Fibroblast of lung (primary cell): ENCODE measurements around the gene ATL1. TPM values are rescaled to one million over a fixed set of nuclear protein-coding genes. Genes with fewer than 3 reads are reported as not detected.
A peak's percentile ranks its signal among the peaks of the same experiment; 100 is the strongest.

Source experiments
- DNase-seq, 2 donors: peaks; one replicate each; pipeline versions ENCODE4 v3.0.0 to v3.0.0-alpha.2; 2010; ENCODE audit warnings: low read depth in 2 of 2
- H2AFZ ChIP-seq: 2 replicates; pipeline ENCODE4 v1.5.1; 2012; ENCODE audit warnings: low read length, control low read depth, inconsistent platforms
- H3K27ac ChIP-seq: 2 replicates; pipeline ENCODE4 v1.5.1; 2011; ENCODE audit warnings: low read length, control low read depth; ENCODE audit not compliant: insufficient read depth
- H3K27me3 ChIP-seq: 2 replicates; pipeline ENCODE4 v1.5.1; 2011; ENCODE audit warnings: mild to moderate bottlenecking, low read length; ENCODE audit not compliant: control insufficient read depth, insufficient read depth
- H3K36me3 ChIP-seq: 2 replicates; pipeline ENCODE4 v1.5.1; 2011; ENCODE audit warnings: low read length; ENCODE audit not compliant: control insufficient read depth, insufficient read depth
- H3K4me1 ChIP-seq: 2 replicates; pipeline ENCODE4 v1.5.1; 2011; ENCODE audit warnings: low read length; ENCODE audit not compliant: control insufficient read depth, insufficient read depth; ENCODE audit errors: extremely low read depth
- H3K4me2 ChIP-seq: 2 replicates; pipeline ENCODE4 v1.5.1; 2011; ENCODE audit warnings: low read length, control low read depth; ENCODE audit not compliant: insufficient read depth; ENCODE audit errors: extremely low read depth
- H3K4me3 ChIP-seq, 4 experiments: fragments of 200-600 bp in 1 of 4; sonication (generic) in 1 of 4; replicated peaks in 1 of 4; 2 replicates each; pipeline ENCODE4 v1.5.1; 2011 to 2016; ENCODE audit warnings: low read length in 4 of 4, low read depth in 3 of 4, mild to moderate bottlenecking in 3 of 4, control low read depth in 2 of 4, inconsistent platforms in 1 of 4, mixed read lengths in 1 of 4; ENCODE audit not compliant: insufficient read depth in 1 of 4; ENCODE audit errors: control extremely low read depth in 1 of 4
- H3K79me2 ChIP-seq: 2 replicates; pipeline ENCODE4 v1.5.1; 2012; ENCODE audit warnings: mild to moderate bottlenecking, low read length, inconsistent platforms; ENCODE audit not compliant: control insufficient read depth, insufficient read depth
- H3K9ac ChIP-seq: 2 replicates; pipeline ENCODE4 v1.5.1; 2011; ENCODE audit warnings: mild to moderate bottlenecking, low read length, control low read depth; ENCODE audit not compliant: insufficient read depth
- H3K9me3 ChIP-seq: 2 replicates; pipeline ENCODE4 v1.5.1; 2012; ENCODE audit warnings: low read depth, low read length; ENCODE audit not compliant: control insufficient read depth, insufficient read depth
- H4K20me1 ChIP-seq: 2 replicates; pipeline ENCODE4 v1.5.1; 2011; ENCODE audit warnings: low read length; ENCODE audit not compliant: control insufficient read depth, insufficient read depth; ENCODE audit errors: extremely low read depth
- CTCF ChIP-seq, 2 donors: IDR thresholded peaks in 1 of 2; conservative IDR thresholded peaks in 1 of 2; 1 replicate in 1 of 2; 2 replicates in 1 of 2; pipeline ENCODE4 v1.5.1; 2011 to 2012; ENCODE audit warnings: low read length in 2 of 2, control low read depth in 1 of 2, inconsistent platforms in 1 of 2, low read depth in 1 of 2, mild to moderate bottlenecking in 1 of 2
- EZH2 ChIP-seq: IDR thresholded peaks from 2 replicates; pipeline ENCODE4 v1.5.1; 2012; ENCODE audit warnings: low read length, control low read depth, mild to moderate bottlenecking; ENCODE audit errors: missing control alignments
- polyA plus RNA-seq, 2 donors: library from polyadenylated mRNA; depleted of rRNA in 1 of 2; stranded (reverse) in 1 of 2; unstranded in 1 of 2; fragments of >200 nt; gene quantifications; 2 replicates each; pipeline ENCODE4 v1.2.1, GENCODE V29; 2011 to 2012; ENCODE audit warnings: missing spikeins in 1 of 2
- total RNA-seq: library from RNA; depleted of rRNA; stranded (reverse); fragments of >200 nt; gene quantifications from 2 replicates; pipeline ENCODE4 v1.2.1, GENCODE V29; 2014

The ATL1 gene
- total and polyA plus RNA-seq, 2 donors (not counting 1 experiment from before 2014, with no cell fraction given) = 14.9 to 16.2 TPM

DNA sequence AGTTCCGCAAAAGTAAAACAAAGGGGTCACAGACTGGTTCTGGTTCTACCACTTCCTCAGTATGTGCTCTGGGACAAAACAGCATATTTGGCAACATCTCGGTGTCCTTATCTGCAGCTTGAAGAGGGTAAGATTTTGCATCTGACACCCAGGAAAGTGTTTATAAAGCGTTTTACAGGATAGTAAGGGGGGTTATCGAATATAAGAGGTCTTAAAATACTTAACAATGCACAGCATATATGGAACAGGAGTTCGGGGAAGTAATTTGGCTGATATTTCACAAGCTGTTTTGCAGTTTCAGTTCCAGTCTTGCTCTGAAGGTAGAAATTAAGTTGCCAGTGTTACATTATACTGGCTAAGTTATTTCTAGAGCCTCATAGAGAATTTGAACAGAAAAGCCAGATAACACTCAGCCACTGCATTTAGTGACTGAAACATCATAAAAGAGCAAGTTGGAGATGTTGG, 26.7 kb upstream of the ATL1 start:
- Histone ChIP-seq H3K27ac (no peak overlapping the region), H3K79me2 (peaks cover 39% of the 10 kb centered on the region), H2AFZ (no peak overlapping the region), H3K4me1 (peaks cover 17% of the 10 kb centered on the region), H3K9me3 (no peaks in the 10 kb centered on the region), H3K27me3 (no peaks in the 10 kb centered on the region), H3K4me3 (peak overlapping the region in 2 of 4 experiments; percentile 55 to 90), H3K4me2 (peak overlapping the region; percentile 98), H3K36me3 (no peaks in the 10 kb centered on the region), H4K20me1 (no peaks in the 10 kb centered on the region), H3K9ac (no peak overlapping the region)
- no peak for TF ChIP-seq CTCF (conservative IDR thresholded peaks at IDR 0.05 in 1 of 2, IDR thresholded peaks at IDR 0.05 in 1 of 2; ENCODE audit: low read depth in 1 of 2, low read length in 2 of 2)
- no peak for DNase-seq

DNA sequence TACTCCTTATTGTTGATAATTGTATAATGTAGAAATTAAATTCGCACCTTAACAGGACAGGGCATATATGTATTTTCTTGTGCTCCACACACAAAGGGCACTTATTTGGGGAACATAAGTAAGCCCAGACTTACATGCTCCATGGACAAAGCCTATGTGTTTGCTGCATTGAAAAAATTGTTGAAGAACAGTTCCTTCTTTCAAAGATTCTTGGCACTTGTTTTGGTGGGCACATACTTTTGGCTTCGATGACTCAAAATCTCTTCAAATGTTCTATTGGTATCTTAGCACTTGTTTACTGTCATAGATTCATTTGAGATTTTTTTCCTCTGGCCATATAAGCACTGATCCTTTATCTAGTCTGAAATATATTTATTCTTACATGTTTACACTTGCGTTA, 26.1 kb upstream of the ATL1 start:
- Histone ChIP-seq H3K4me2 (no peak overlapping the region), H3K79me2 (peaks cover 34% of the 10 kb centered on the region)
- TF ChIP-seq EZH2 = no peak
- no peak for TF ChIP-seq CTCF (conservative IDR thresholded peaks at IDR 0.05 in 1 of 2, IDR thresholded peaks at IDR 0.05 in 1 of 2; ENCODE audit: low read depth in 1 of 2, low read length in 2 of 2)

DNA sequence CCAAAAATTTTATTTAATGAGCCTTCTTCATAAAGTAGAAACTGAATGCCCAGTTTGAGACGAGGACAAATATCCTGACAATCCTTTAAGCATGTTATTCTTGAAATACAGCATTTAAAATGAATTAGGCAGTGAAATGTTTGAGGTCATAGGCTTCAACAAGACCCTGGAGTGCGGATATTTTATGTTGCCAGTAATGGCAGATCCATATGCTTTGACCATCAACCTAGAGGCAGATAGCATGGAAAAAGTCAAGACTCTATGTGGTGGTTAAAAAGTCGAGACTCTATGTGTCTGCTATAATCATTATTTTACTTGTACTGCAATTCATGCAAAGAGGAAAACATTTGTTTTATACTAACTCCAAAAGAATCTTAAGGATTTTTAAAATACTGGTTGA, 25.5 kb upstream of the ATL1 start:
- peaks cover 11% of the 10 kb centered on the region for H3K4me1 ChIP-seq
- H3K4me2 ChIP-seq = no peak overlapping the region
- H2AFZ ChIP-seq = no peak overlapping the region
- no peak overlapping the region for H3K4me3 ChIP-seq
- no peaks in the 10 kb centered on the region for H3K36me3 ChIP-seq
- no peaks in the 10 kb centered on the region for H3K27me3 ChIP-seq
- peaks cover 28% of the 10 kb centered on the region for H3K79me2 ChIP-seq
- TF ChIP-seq CTCF (conservative IDR thresholded peaks at IDR 0.05 in 1 of 2, IDR thresholded peaks at IDR 0.05 in 1 of 2; ENCODE audit: low read depth in 1 of 2, low read length in 2 of 2) (no peak), EZH2 (no peak)
- no peaks in the 10 kb centered on the region for H3K9me3 ChIP-seq
- H4K20me1 ChIP-seq = no peaks in the 10 kb centered on the region
- H3K9ac ChIP-seq = no peak overlapping the region
- no peak overlapping the region for H3K27ac ChIP-seq
- no peak for DNase-seq

More for the DNA sequence above, 26.1 kb upstream of the ATL1 start:
- Histone ChIP-seq H2AFZ (no peak overlapping the region), H3K27ac (no peak overlapping the region), H4K20me1 (no peaks in the 10 kb centered on the region), H3K4me1 (peaks cover 14% of the 10 kb centered on the region), H3K9me3 (no peaks in the 10 kb centered on the region), H3K36me3 (no peaks in the 10 kb centered on the region), H3K27me3 (no peaks in the 10 kb centered on the region), H3K9ac (no peak overlapping the region), H3K4me3 (no peak overlapping the region)
- peak in 1 of 2 donors; percentile 53 for DNase-seq
